ENCODE data around the gene PPFIA1. TPM values are rescaled to one million over a fixed set of nuclear protein-coding genes. Genes with fewer than 3 reads are reported as not detected.

Gene PPFIA1
- total RNA-seq, 1 experiment from 2014 or later: 75.1 TPM

DNA sequence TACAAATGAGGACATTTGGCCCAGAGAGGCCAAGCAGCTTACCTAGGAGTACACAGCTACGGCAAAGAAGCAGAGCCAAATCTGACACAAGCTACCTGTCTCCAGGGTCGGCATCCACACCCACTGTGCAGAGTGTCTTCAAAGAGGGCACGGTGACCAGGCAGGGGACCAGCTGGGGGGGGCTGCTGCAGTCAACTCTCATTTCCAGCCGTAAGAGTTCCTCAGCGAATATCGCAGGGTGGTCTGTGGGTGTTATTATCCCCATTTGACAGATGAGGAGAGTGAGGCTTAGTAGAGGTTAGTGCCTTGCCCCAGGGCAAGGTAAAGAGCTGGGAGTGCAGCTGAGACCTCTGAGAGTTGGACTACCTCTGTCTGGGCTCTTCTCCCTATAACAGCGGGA is 7.1 kb upstream of the PPFIA1 start (continued):
- TF ChIP-seq, protein P1, sequence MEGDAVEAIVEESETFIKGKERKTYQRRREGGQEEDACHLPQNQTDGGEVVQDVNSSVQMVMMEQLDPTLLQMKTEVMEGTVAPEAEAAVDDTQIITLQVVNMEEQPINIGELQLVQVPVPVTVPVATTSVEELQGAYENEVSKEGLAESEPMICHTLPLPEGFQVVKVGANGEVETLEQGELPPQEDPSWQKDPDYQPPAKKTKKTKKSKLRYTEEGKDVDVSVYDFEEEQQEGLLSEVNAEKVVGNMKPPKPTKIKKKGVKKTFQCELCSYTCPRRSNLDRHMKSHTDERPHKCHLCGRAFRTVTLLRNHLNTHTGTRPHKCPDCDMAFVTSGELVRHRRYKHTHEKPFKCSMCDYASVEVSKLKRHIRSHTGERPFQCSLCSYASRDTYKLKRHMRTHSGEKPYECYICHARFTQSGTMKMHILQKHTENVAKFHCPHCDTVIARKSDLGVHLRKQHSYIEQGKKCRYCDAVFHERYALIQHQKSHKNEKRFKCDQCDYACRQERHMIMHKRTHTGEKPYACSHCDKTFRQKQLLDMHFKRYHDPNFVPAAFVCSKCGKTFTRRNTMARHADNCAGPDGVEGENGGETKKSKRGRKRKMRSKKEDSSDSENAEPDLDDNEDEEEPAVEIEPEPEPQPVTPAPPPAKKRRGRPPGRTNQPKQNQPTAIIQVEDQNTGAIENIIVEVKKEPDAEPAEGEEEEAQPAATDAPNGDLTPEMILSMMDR (IDR thresholded peaks at IDR 0.05): no peak
- TF ChIP-seq NR2C2 (CRISPR knock-in tag; IDR thresholded peaks at IDR 0.05): no peak
- TF ChIP-seq, protein P2, sequence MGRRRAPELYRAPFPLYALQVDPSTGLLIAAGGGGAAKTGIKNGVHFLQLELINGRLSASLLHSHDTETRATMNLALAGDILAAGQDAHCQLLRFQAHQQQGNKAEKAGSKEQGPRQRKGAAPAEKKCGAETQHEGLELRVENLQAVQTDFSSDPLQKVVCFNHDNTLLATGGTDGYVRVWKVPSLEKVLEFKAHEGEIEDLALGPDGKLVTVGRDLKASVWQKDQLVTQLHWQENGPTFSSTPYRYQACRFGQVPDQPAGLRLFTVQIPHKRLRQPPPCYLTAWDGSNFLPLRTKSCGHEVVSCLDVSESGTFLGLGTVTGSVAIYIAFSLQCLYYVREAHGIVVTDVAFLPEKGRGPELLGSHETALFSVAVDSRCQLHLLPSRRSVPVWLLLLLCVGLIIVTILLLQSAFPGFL (CRISPR knock-in tag; IDR thresholded peaks at IDR 0.05; ENCODE audit: borderline replicate concordance): no peak

DNA sequence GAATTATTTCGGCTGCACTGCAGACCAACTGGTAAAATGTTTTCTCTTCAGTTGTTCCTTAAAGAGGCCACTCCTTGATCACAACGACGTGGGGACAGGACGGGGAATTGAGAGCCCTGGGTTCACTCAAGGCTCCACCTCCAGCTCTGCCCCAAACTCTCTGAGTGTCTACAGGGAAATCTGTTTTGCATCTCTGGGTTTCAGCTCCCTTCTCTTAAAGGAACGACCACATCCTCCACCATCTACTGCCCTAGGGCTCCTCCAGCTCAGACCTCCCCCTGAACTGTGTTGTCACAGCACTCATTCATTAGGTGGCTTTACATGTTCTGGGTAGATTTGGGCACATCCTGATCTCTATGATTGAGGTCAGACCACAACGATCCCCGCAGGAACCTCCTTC is 5.1 kb upstream of the PPFIA1 start:
- no peak for TF ChIP-seq JAZF1 (CRISPR knock-in tag; IDR thresholded peaks at IDR 0.05)
- no peak for TF ChIP-seq SOX15 (CRISPR knock-in tag; IDR thresholded peaks at IDR 0.05)
- TF ChIP-seq, protein P3, sequence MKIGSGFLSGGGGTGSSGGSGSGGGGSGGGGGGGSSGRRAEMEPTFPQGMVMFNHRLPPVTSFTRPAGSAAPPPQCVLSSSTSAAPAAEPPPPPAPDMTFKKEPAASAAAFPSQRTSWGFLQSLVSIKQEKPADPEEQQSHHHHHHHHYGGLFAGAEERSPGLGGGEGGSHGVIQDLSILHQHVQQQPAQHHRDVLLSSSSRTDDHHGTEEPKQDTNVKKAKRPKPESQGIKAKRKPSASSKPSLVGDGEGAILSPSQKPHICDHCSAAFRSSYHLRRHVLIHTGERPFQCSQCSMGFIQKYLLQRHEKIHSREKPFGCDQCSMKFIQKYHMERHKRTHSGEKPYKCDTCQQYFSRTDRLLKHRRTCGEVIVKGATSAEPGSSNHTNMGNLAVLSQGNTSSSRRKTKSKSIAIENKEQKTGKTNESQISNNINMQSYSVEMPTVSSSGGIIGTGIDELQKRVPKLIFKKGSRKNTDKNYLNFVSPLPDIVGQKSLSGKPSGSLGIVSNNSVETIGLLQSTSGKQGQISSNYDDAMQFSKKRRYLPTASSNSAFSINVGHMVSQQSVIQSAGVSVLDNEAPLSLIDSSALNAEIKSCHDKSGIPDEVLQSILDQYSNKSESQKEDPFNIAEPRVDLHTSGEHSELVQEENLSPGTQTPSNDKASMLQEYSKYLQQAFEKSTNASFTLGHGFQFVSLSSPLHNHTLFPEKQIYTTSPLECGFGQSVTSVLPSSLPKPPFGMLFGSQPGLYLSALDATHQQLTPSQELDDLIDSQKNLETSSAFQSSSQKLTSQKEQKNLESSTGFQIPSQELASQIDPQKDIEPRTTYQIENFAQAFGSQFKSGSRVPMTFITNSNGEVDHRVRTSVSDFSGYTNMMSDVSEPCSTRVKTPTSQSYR (CRISPR knock-in tag; IDR thresholded peaks at IDR 0.05): no peak
- no peak for TF ChIP-seq ZBTB21 (CRISPR knock-in tag; IDR thresholded peaks at IDR 0.05; ENCODE audit: borderline replicate concordance)
- no peak for TF ChIP-seq ETV6 (CRISPR knock-in tag; IDR thresholded peaks at IDR 0.05)
- TF ChIP-seq, protein P4, sequence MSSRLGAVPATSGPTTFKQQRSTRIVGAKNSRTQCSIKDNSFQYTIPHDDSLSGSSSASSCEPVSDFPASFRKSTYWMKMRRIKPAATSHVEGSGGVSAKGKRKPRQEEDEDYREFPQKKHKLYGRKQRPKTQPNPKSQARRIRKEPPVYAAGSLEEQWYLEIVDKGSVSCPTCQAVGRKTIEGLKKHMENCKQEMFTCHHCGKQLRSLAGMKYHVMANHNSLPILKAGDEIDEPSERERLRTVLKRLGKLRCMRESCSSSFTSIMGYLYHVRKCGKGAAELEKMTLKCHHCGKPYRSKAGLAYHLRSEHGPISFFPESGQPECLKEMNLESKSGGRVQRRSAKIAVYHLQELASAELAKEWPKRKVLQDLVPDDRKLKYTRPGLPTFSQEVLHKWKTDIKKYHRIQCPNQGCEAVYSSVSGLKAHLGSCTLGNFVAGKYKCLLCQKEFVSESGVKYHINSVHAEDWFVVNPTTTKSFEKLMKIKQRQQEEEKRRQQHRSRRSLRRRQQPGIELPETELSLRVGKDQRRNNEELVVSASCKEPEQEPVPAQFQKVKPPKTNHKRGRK (CRISPR knock-in tag; IDR thresholded peaks at IDR 0.05; ENCODE audit: borderline replicate concordance): no peak
- no peak for TF ChIP-seq NFATC4 (CRISPR knock-in tag; IDR thresholded peaks at IDR 0.05)
- no peak for TF ChIP-seq CBFB (CRISPR knock-in tag; IDR thresholded peaks at IDR 0.05; ENCODE audit: low read depth)
- no peak for TF ChIP-seq KAT7 (CRISPR knock-in tag; IDR thresholded peaks at IDR 0.05; ENCODE audit: borderline replicate concordance)
- TF ChIP-seq GRHL2 (CRISPR knock-in tag; IDR thresholded peaks at IDR 0.05; ENCODE audit: insufficient replicate concordance, severe bottlenecking): no peak
- TF ChIP-seq, protein P5, sequence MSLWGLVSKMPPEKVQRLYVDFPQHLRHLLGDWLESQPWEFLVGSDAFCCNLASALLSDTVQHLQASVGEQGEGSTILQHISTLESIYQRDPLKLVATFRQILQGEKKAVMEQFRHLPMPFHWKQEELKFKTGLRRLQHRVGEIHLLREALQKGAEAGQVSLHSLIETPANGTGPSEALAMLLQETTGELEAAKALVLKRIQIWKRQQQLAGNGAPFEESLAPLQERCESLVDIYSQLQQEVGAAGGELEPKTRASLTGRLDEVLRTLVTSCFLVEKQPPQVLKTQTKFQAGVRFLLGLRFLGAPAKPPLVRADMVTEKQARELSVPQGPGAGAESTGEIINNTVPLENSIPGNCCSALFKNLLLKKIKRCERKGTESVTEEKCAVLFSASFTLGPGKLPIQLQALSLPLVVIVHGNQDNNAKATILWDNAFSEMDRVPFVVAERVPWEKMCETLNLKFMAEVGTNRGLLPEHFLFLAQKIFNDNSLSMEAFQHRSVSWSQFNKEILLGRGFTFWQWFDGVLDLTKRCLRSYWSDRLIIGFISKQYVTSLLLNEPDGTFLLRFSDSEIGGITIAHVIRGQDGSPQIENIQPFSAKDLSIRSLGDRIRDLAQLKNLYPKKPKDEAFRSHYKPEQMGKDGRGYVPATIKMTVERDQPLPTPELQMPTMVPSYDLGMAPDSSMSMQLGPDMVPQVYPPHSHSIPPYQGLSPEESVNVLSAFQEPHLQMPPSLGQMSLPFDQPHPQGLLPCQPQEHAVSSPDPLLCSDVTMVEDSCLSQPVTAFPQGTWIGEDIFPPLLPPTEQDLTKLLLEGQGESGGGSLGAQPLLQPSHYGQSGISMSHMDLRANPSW (CRISPR knock-in tag; conservative IDR thresholded peaks at IDR 0.05; ENCODE audit: low read depth): no peak
- TF ChIP-seq NR1H2 (CRISPR knock-in tag; IDR thresholded peaks at IDR 0.05): no peak
- TF ChIP-seq ZNF317 (CRISPR knock-in tag; IDR thresholded peaks at IDR 0.05; ENCODE audit: borderline replicate concordance, low read depth): no peak
- TF ChIP-seq, protein P6, sequence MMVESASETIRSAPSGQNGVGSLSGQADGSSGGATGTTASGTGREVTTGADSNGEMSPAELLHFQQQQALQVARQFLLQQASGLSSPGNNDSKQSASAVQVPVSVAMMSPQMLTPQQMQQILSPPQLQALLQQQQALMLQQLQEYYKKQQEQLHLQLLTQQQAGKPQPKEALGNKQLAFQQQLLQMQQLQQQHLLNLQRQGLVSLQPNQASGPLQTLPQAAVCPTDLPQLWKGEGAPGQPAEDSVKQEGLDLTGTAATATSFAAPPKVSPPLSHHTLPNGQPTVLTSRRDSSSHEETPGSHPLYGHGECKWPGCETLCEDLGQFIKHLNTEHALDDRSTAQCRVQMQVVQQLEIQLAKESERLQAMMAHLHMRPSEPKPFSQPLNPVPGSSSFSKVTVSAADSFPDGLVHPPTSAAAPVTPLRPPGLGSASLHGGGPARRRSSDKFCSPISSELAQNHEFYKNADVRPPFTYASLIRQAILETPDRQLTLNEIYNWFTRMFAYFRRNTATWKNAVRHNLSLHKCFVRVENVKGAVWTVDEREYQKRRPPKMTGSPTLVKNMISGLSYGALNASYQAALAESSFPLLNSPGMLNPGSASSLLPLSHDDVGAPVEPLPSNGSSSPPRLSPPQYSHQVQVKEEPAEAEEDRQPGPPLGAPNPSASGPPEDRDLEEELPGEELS (CRISPR knock-in tag; IDR thresholded peaks at IDR 0.05): no peak
- TF ChIP-seq, protein P7, sequence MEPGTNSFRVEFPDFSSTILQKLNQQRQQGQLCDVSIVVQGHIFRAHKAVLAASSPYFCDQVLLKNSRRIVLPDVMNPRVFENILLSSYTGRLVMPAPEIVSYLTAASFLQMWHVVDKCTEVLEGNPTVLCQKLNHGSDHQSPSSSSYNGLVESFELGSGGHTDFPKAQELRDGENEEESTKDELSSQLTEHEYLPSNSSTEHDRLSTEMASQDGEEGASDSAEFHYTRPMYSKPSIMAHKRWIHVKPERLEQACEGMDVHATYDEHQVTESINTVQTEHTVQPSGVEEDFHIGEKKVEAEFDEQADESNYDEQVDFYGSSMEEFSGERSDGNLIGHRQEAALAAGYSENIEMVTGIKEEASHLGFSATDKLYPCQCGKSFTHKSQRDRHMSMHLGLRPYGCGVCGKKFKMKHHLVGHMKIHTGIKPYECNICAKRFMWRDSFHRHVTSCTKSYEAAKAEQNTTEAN (CRISPR knock-in tag; IDR thresholded peaks at IDR 0.05): no peak
- TF ChIP-seq, protein P8, sequence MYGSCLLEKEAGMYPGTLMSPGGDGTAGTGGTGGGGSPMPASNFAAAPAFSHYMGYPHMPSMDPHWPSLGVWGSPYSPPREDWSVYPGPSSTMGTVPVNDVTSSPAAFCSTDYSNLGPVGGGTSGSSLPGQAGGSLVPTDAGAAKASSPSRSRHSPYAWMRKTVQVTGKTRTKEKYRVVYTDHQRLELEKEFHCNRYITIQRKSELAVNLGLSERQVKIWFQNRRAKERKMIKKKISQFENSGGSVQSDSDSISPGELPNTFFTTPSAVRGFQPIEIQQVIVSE (CRISPR knock-in tag; IDR thresholded peaks at IDR 0.05; ENCODE audit: borderline replicate concordance): no peak
- CTCF ChIA-PET: no interaction called here
- no peaks in the 10 kb centered on the region for H3K36me3 Mint-ChIP-seq

More for the DNA sequence above, 5.1 kb upstream of the PPFIA1 start:
- H3K4me1 Mint-ChIP-seq: peaks cover 23% of the 10 kb centered on the region
- no peaks in the 10 kb centered on the region for H3K27me3 Mint-ChIP-seq (ENCODE audit: low read depth)
- H3K27ac Mint-ChIP-seq: no peak overlapping the region; the same call in 1 of the 2 replicates
- no peak overlapping the region for H3K4me3 Mint-ChIP-seq
- POLR2A ChIA-PET: interaction anchor here (0.5 to 0.8 kb wide), 2 partner anchors 39 to 55 kb away, joined by 3 to 4 read pairs; no protein-coding TSS in a partner anchor
- no peak for ATAC-seq
- no peaks in the 10 kb centered on the region for H3K9me3 Mint-ChIP-seq
- no peak for DNase-seq (ENCODE audit: low spot score)

Data from WTC11 (cell line).